Measurements from ENCODE around the gene FTL. TPM values are rescaled to one million over a fixed set of nuclear protein-coding genes. Genes with fewer than 3 reads are reported as not detected.

Gene FTL
- total and polyA plus RNA-seq, 3 donors from 2014 or later = 746 to 1,424 (median 935) TPM

DNA sequence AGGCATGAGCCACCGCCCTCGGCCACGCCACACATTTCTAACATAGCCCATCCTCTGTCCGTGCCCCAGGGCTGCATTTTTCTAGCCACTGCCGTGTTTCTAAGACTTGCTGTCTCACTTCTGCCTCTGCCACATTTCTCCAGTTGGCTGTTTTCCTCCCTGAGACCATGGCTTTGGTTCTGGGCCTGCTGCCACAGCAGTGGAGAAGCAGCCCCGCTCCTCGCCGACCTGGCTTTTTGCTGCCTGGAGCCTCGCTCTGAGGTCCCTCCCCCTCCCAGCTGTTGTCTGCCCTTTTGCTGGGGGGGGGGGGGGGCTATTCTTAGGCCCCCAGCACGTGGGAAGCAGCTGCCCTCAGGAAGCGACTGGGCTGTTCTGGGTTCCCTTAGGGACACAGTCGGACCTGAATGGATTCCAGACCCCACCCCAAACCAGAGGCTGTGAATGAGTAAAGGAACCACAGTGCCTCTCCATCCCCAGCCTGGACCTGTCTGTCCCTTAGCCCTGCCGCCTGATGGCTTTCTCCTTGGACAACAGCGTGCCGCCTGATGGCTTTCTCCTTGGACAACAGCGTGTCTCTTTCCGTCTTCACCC is 24.7 kb downstream of the FTL start:
- intact Hi-C loops (cut with DNase I; ENCODE audit: low total_unique reads) = no loop called here
- 70 to 78% methylated on average over 17 of the region's 17 CpGs for WGBS, 2 donors
- TF ChIP-seq, protein P1, sequence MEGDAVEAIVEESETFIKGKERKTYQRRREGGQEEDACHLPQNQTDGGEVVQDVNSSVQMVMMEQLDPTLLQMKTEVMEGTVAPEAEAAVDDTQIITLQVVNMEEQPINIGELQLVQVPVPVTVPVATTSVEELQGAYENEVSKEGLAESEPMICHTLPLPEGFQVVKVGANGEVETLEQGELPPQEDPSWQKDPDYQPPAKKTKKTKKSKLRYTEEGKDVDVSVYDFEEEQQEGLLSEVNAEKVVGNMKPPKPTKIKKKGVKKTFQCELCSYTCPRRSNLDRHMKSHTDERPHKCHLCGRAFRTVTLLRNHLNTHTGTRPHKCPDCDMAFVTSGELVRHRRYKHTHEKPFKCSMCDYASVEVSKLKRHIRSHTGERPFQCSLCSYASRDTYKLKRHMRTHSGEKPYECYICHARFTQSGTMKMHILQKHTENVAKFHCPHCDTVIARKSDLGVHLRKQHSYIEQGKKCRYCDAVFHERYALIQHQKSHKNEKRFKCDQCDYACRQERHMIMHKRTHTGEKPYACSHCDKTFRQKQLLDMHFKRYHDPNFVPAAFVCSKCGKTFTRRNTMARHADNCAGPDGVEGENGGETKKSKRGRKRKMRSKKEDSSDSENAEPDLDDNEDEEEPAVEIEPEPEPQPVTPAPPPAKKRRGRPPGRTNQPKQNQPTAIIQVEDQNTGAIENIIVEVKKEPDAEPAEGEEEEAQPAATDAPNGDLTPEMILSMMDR (IDR thresholded peaks at IDR 0.05) = no peak
- no peak for TF ChIP-seq POLR2A (IDR thresholded peaks at IDR 0.05)
- H3K4me1 ChIP-seq = peaks cover 30% of the 10 kb centered on the region
- no peaks in the 10 kb centered on the region for H3K9me3 ChIP-seq
- no peak for DNase-seq
- H3K36me3 ChIP-seq (ENCODE audit: low read depth, missing control alignments) = no peaks in the 10 kb centered on the region
- H3K27me3 ChIP-seq = no peaks in the 10 kb centered on the region
- no peak overlapping the region for H3K4me3 ChIP-seq
- H3K27ac ChIP-seq = no peak overlapping the region

DNA sequence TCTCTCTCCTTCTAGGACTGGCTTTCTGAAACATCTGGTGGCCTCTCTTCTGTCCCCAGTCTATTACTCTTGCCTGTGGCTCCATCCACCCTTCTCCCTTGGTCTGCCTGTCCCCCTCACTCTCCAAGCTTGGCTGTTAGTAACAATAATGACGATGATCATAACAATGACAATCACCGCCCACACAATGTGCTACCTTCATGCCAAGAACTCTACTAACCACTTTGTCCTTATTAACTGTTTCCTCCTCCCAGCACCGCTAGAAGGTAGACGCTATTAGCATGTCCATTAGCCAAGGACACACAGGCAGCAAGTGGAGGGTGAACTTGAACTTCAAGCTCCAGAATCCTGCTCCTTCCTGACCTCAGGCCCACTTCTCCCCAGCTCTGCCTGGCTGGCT is 25.3 kb downstream of the FTL start:
- H3K27me3 ChIP-seq = no peaks in the 10 kb centered on the region
- H3K4me1 ChIP-seq = peaks cover 32% of the 10 kb centered on the region
- no peaks in the 10 kb centered on the region for H3K36me3 ChIP-seq (ENCODE audit: low read depth, missing control alignments)
- intact Hi-C loops (cut with DNase I; ENCODE audit: low total_unique reads) = no loop called here
- DNase-seq = no peak
- 70% methylated on average over 4 of the region's 4 CpGs for WGBS, 2 donors
- H3K4me3 ChIP-seq = no peak overlapping the region
- TF ChIP-seq POLR2A (IDR thresholded peaks at IDR 0.05) = no peak
- TF ChIP-seq, protein P1 (IDR thresholded peaks at IDR 0.05) = no peak
- no peaks in the 10 kb centered on the region for H3K9me3 ChIP-seq
- no peak overlapping the region for H3K27ac ChIP-seq

DNA sequence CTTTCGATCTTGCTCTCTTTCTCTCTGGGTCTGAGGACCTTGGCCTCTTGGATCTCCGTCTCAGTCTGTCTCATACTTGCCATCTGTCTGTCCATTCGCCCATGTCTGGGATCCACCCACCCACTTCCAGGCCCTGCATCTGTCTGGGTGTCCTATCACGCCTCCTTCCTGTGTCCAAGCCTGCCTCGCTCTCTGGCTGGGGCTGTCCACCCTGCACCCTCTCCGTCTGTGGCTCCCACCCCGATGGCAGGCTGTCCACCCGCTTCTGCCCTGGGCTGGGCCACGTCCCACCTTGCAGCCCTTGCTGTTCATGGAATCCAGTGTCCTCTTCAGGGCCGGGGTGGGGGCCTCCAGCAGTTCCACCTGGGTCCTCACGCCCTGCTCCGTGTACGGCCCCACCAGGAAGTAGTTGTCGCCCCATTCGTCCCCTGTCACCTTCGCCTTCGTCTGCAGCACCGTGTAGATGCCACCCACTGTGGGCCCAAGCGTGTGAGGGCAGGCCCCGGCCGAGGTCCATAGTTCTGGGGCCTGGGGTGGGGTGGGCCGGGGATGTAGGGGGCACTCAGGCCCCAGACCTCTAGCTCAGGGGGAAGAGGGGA is 26.0 kb downstream of the FTL start:
- Histone ChIP-seq H3K36me3 (ENCODE audit: low read depth, missing control alignments) (no peaks in the 10 kb centered on the region), H3K27ac (no peak overlapping the region), H3K4me3 (no peak overlapping the region), H3K4me1 (peaks cover 32% of the 10 kb centered on the region), H3K9me3 (no peaks in the 10 kb centered on the region), H3K27me3 (no peaks in the 10 kb centered on the region)
- 93 to 97% methylated on average over 9 to 22 of the region's 22 CpGs for WGBS, 2 donors
- TF ChIP-seq POLR2A (IDR thresholded peaks at IDR 0.05) = no peak
- TF ChIP-seq, protein P1 (IDR thresholded peaks at IDR 0.05) = no peak
- intact Hi-C loops (cut with DNase I; ENCODE audit: low total_unique reads) = no loop called here
- DNase-seq = no peak

DNA sequence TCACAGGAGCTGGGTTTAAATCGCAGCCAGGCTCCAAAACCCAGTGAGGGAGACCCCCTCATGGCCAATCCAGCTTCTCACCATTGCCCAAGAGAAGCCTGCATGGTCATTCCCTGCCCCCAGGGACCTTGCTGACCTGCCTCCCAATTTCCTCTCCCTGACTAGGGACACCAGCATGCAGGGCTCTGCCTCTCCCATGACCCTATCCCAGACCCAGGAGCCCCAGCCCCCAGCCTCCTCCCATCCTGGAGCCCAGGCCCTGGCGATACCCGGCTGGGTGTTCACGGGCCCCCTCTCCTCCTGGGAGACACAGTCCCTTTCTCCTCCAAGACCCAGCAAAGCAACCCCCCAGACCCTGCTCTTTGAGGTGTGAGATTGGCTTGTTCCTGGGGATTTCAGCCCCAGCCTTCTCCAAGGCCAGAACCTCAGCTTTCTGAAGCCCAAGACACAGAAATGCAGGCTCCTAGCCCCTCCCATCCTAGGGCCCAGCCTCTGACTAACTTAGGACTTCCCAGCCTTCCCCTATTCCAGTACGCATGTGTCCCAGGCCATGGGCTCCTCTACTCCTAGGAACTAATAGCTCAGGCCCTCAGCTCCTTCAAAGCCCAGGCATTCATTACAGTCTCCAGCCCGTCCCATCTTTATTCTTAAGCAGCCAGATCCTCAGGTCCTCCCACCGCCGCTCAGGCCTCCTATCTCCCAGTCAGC is 26.9 kb downstream of the FTL start:
- no peak for TF ChIP-seq POLR2A (IDR thresholded peaks at IDR 0.05)
- TF ChIP-seq, protein P1 (IDR thresholded peaks at IDR 0.05) = no peak
- H3K9me3 ChIP-seq = no peaks in the 10 kb centered on the region
- H3K27me3 ChIP-seq = no peaks in the 10 kb centered on the region
- H3K4me3 ChIP-seq = peak overlapping the region; percentile 67 to 78
- peak; percentile 87 for DNase-seq
- intact Hi-C loops (cut with DNase I; ENCODE audit: low total_unique reads) = no loop called here
- peak overlapping the region; percentile 92 to 93 for H3K27ac ChIP-seq
- H3K36me3 ChIP-seq (ENCODE audit: low read depth, missing control alignments) = no peaks in the 10 kb centered on the region
- 26 to 31% methylated on average over 6 to 8 of the region's 8 CpGs for WGBS, 2 donors
- peaks cover 32% of the 10 kb centered on the region for H3K4me1 ChIP-seq

Data from testis (tissue), 3 donors.